Measurements from ENCODE around the gene STOML3.

STOML3 gene

DNA sequence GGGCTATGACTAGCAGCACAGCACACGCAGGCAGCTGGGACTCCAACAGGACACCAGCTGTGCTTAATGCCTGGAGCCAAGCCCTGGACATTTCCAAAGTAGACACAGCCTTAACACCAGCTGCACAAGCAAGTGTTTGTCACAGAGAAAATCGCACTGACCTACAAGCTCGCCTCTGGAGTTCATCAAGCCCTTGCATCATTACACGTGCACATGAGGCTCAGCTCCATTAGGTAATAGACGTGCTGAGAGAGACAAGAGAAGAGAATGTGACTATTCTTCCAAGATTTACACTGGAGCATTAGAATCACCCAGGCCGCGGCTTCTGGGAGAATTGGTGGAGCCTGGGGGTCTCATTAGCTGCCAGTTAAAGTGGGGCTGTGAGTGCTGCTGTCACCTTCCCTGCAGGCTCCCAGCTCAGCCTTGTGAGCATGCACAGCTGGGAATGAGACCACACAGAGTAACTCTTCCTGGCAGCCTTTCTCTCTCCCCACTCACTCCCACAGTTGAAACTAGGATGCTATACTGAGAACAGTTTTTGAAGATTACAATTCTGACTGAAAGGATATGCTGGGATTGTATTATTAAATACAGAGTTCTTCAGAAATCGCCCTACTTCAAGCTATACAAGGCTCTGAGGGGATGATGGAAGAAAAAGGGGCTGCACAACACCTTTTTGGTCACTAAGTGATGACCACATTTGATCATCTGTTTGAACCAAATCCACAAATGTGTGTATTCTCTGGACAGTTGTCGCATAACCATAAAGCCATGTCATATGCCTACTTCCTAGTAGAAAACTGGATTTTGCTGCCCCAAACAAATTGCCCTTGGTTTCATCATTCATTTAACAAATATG, 10.5 kb downstream of the STOML3 start:
- DNase-seq, result no peak

DNA sequence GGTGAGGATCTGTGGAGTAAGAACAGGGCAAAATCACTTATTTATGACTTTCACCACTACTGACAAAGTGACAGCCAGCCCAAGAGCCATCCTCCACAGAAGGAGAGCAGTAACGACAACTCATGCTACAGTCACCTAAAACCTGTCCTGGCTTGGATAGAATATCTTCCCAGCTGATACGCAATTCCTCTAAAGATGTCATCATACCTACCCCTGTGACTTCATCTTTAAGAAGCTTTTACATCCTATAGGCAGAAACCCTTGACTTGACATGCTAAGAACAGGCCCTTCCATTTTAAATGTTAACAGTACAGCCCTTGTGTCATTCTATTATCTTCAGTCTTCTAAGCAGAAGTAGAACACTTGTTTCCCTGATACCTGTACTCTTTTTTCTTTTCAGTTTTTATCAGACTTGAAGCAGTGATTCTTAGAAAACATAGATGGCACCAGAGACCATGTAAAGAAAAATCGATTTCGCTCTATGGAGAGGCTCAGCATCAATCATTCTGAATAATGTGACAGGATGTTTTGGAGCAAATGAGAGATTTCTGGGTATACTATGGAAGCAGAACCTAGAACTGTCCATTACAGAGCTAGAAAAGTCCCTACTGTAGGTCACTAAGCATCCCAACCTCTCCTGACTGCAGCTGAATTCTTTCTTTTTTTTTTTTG, 20.1 kb downstream of the STOML3 start:
- DNase-seq, result no peak

DNA sequence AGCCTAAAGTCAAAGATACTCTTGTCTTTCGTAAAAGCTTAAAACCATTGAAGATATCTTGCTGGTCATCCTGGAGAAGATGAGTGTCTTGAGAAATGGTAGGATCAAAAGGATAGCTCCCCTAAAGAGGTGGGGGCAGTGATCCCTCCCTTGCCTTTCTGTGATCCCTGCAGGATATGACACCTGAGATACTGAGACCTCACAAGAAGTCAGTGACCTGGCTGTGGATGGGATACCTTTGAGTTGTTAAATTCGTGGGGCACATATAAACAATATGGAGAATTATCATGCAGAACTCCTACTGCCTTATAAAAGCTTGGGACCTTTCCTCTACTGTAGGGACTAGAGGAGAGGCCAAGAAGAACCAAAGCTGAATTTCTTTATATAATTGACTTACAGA, 21.4 kb downstream of the STOML3 start:
- DNase-seq, result no peak

DNA sequence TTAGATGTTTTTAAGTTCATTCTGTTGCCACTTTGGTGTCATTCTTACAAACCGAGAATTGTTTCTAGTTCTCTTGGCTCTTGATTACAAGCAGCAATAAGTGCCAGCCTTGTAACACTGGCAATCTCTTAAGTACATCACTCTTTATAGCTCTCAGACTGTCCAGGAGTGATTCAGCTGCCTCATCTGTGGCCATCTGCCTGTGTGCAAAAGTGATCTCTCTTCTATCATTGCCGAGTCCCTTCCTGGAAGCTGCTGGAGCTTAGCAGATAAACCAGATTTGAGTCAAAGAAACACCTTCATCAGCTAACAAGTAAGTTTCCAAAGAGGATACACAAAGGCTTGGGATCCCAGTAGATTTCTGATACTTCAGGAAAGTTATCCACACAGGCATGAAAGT, 23.2 kb downstream of the STOML3 start:
- DNase-seq, result no peak

DNA sequence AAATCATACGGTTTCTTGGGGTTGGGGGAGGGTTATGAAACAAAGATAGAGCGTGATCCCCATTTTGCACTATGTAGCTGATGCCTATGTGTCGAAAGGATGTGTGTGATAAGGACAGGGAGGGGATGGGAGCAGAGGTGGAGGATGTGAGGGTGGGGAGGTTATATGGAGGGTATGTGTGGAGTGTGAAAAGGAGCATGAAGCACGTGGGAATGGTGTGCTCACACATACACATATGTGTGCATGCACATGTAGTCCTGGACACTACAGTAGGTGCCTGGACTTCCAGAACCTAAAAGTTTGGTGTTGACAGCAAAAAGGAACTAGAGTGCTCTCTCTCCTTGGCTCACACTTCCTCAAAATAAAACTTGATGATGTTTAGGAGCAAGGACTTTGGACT, 25.4 kb downstream of the STOML3 start:
- DNase-seq, result no peak

DNA sequence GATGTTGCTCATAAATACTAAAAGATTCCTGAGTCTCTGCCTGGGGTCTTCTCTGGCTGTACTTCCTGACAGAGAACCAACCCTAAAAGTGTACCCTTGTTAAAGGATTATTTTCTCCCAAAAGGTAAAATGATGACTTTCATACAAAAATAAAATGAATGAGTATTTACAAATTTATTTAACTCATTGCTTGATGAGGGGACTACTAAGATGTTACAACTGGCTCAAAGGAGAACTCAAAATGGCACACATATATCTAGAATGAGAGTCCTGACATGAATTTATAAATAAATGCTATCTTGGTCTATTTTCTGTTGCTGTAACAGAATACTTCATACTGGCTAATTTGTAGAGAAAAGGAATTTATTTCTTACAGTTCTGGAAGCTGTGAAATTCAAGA, 30.5 kb downstream of the STOML3 start:
- no peak for DNase-seq

DNA sequence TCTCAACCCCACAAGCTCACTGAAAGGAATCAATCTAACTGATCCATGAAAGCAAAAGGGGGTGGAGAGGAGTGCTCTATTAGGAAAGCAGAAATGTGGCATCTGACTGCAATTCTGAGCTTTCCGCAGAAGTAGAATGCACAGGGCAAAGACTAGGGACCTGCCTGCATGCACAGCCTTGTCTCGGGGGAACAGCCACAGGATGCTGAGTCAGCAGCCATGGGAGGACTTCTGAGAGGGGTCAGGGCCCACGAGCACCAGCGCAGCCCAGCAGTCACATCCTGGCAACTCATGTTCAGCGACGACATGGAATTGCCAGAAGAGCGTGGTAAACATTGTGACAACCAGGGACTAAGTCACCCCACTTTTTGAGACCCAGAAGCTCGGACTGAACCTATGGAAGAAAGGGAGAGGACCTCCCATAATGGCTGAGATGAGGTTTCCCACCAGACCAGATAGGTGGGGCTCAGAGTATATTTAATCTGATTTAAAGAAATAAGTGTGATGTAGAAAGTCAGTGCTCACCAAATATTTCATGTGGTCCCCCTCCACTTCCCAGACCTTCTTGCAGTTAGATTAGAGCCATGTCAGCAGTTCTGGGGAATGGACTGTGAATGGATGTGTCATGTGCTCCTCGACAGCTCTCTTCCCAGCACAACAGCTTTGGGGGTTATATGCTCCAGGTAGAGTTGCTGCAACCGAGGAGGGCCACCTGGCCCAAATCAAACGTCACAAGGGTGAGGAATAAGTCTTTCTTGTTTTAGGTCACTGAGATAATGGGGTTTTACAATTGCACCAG, 32.6 kb downstream of the STOML3 start:
- DNase-seq, result no peak

DNA sequence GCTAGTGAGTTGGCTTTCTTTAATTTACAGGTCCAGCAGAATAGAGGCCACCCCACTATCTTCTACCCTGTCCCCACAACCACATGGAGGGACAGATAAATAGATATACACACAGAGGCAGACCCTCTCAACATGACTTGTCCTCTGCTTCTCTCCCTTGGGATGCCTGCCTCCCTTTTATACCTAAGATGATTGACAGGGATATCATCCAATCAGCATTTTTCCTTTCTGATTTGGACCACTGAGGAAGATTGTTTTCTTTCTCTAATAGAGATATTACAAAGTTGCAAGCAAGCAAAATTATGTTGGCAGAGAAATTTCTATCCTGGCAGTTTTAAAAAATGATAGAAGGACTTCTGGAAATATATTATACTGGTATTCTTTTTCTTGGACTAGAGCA, 35.8 kb downstream of the STOML3 start:
- DNase-seq, result no peak

DNA sequence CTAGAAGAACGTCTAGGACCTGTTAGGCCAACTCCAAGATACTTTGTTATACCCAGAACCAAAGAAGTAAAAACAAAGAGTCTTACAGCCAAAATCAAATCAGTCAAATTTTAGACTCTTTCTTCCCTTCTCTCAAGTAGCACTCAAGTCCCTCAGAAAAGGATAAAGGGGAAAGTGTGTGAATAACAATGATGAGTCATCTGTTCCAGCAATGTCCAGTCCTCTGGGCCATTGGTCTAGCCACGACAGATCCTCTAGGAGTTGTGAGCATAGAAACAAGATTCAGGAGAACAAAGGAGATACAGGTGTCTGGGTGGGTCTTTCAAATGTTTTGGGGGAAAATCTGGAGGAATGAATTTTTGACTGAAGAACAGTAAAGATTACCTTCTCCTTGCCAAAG, 36.3 kb downstream of the STOML3 start:
- DNase-seq, result no peak

DNA sequence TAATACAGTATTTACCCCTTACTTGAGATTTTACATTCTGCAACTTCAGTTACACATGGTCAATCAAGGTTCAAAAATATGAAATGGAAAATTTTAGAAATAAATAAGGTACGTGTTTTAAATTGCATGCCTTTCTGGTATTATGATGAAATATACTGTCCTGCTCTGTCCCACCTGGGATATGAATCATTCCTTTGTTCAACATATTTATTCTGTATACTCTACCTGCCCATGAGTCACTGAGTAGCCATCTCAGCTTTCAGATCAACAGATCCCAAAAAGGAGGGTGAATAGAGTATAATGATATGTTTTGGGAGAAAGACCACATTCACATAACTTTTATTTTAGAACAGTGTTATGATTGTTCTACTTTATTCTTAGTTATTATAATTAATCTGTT, 37.8 kb downstream of the STOML3 start:
- DNase-seq, result no peak

DNA sequence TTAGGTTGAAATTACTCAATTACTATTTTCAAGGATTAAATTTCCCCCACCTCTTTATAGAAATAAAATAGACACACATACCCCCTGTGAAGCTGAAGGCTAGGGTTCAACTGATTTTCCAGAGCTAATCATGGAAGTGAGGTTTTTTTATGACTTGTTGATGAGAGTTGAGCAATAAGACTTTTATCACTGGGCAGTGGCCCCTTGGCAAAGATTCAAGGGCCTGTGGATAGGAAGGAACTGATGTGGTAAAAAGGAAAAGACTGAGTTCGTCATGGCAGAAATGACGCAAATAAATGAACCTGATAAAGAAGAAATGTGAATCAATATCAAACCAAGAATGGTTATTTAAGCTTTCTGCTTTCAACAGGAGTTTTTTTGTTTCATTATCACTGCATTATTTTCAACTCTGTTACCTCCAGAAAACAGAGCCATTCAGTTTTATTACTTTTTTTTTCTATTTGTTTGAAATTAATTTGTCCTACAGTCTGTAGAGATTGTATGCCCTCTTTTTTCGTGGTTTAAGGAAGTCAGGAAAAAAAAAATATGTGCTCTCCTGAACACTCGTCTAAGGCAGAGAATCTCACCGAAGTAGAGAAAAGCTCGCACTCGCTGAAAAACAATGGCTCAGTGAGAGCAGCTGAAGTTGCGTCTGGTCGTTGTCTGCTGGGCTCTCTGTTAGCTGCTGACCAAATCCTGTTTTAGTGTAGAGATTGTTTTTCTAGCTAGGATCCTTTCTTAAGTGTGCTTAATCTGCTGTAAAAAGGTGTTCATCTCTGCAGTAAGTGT, 38.9 kb downstream of the STOML3 start:
- DNase-seq, result no peak

DNA sequence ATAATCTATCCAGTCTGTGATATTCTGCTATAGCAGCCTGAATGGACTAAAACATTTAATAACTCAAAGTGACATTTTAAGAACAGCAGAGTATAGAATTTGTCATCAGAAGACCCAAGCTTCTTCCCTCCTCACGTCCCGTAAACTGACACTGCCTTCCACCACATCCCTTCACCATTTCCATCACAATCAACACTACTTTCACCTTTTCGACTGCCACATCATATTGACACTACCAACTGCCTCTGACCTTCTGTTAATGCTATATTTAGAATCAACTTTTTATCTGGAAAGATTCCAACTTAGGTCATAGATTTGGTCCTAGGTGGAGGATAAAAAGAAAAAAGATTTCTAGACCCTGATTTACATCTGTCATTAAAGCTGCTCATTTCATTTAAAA, 39.6 kb downstream of the STOML3 start:
- DNase-seq, result no peak

DNA sequence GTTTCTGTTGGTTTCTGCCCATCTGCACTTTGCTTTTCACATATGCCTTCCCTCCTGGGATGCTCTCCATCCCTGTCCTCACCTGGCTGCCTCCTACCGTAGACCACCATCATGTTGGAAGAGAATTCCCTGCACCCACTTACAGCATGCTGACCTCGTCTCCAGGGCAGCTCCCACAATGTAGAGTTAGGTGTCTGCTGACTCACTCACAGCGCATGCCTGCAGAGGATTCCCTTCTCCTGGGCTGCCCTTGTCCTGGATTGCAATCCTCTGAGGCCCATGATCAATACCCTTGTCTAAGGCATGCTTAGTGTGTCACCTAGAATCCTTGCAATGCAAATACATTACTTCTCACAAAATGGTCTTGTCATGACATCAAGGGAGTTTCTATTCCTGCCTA, 43.6 kb downstream of the STOML3 start:
- no peak for DNase-seq

DNA sequence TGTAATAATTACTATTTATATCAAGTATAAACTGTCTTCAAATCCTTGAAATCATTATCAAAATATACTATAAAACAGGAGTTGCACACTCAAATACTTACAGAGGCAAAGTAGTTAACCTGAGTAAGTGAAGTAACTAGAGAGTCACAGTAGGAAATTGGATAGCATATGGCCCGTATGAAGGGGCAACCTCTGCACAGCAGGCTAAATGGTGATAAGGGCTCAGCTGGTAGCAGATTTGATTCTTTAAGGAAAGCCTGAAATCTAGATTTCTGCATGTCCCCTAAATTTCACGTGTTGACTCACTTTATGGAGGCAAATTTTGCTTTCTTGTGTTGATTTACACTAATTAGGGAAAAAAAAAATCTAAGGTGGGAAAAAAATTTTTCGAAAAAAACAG, 46.4 kb downstream of the STOML3 start:
- no peak for DNase-seq

DNA sequence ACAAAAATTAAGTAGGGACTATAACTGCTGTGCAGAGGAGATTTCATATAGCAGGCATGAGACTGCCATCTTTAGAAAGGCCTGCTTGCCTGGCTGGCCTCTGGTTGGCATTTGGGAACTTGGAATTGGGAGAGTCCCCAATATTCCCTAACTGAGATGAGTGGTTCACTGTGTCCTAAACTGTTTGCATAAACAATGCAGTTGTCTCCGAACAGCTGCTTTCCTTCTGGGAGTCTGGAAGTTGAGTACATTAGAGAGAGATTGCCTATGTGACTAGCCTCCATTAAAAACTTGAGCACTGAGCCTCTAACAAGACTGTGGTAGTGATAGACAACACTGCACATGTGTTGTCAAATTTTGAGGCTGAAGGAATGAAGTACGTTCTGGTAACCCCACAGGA, 47.4 kb downstream of the STOML3 start:
- DNase-seq, result no peak

DNA sequence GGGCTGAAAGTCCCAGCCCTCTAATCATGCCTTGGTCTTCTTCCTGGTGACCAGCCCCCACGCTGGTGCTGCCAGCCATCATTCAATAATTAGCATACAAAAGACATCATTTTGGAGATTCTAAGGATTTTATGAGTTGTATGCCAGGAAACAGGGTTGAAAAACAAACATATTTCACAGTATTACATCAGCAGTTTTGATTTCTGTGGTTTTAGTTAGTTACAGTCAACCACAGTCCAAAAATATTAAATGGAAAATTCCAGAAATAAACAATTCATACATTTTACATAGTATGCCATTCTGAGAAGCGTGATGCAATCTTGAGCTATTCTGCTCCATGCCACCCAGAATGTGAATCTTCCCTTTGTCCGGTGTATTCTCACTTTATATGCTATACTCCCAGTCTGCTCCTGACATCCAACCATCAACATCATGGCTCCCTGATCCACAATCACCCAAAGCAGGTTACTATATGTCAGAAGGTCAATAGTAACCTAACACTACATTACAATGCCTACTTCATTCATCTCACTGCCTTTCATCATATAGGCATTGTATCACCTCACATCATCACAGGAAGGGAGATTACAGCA, 49.2 kb downstream of the STOML3 start:
- no peak for DNase-seq

DNA sequence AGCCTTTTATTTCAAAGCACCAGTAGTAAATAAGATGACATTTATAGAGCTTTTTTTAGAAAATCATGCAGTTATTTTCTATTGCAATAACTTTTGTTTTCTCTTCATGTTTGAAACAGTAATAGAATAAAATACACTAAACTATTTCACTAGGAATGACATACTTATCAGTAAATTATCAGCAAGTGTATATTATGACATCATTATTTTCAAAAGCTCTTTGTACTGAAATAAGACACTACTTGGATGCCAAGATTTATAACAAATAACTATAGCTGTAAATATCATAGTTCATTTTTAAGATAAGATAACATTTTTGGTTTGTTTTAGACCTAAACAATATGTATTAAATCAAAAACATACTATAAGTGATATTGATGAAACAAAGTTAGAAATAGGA, 56.8 kb downstream of the STOML3 start:
- no peak for DNase-seq

DNA sequence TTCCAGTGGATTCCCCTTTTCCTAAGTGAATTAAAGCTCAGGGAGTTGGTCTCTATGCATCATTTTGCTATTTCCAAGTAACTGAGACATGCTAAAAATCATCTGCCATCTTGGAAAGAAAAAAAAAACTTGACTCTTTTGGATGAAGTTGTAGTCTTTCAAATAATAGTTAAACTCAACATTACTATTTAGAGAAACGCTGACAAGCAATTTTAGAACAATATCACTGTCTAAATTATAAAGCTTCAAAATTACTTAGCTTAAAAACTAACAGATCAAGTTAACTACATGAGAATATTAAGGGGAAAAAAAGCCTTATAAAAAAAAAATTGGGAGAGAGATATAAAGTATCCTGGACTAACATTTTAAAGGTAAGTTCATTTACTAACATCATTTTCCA, 68.5 kb downstream of the STOML3 start:
- no peak for DNase-seq

DNA sequence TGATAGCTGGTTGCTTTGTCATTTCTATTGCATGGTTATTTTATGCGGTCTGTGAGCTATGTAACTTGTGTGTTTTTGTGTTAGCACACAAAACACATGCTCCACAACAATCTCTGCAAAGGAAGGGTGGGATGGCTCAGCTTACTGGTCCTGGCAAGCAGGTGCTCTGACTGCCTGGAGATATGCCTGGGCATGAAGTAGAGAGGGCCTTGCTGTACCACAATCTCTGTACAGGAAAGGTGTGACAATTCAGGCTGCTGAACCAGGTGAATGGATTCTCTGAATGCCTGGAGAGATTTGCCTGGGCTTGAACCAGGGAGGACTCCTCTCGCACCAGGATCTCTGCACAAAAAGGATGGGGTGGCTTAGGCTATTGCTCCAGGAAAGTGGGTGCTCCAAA, 69.5 kb downstream of the STOML3 start:
- DNase-seq, result no peak

All from activated effector memory CD4-positive, alpha-beta T cell treated with Interleukin-2 at 50 U/mL for 16 hours (primary cell).